GM21717 (cell line): Measurements from ENCODE around the gene RIMBP2.
"Not testable (repeated sequence)": the region's sequence is repeated elsewhere in the genome, so short reads cannot be mapped to it uniquely, and the experiment has no call there.

Source experiments
- ATAC-seq: cut with Tn5 transposase; IDR thresholded peaks from one replicate; pipeline ENCODE4 v1.9.1; 2021; ENCODE audit warnings: mild to moderate bottlenecking, moderate library complexity; ENCODE audit not compliant: unreplicated experiment

RIMBP2 gene

DNA sequence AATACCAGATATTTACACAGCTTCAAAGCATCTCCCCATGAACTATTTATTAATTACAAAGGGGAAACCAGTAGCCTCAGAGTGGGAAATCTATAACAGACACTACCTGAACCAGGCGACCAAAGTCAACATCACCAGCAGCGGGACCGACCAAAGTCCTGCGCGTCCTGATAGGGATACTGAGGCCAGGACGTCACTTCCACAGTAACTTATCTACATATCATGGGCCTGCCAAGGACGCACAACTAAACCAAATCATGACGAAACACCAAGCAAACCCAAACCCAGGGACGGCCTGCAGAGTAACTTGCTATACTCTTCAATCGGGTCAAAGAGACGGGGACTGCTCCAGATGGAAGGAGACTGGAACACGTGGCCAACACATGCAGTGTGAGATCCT lies 26.0 kb upstream of the RIMBP2 start:
- no peak for ATAC-seq

DNA sequence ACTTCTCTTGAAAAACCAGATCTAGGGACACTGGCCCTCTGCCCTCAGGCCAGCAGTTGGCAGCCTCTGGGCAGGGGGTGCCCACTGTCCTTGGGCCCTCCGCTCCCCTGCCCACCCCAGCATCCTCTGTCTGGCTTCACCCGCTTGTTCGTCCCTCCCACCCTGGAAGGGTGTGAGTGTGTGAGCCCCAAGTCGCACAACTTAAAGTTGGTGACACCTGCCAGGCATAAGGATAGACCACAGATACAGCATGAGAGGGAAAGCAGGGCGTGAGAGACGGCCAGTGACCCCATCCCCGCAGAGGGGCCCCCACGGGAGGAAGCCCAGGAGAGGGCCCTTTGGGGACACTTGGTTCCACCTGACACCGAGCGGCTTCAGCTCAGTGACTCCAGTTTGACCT lies 23.5 kb upstream of the RIMBP2 start:
- ATAC-seq, result no peak

DNA sequence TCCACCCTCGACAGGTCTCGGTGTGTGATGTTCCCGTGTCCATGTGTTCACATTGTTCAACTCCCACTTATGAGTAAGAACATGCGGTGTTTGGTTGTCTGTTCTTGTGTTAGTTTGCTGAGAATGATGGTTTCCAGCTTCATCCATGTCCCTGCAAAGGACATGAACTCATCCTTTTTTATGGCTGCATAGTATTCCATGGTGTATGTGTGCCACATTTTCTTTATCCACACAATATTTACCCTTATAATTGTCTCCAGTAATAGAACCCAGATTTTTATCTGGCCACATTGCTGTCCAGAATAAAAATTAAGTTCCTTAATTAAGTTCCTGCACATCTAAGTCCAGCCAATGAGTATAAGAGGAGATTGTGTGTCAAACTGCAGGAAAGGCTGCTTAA lies 22.3 kb upstream of the RIMBP2 start:
- ATAC-seq, result not testable (repeated sequence)

DNA sequence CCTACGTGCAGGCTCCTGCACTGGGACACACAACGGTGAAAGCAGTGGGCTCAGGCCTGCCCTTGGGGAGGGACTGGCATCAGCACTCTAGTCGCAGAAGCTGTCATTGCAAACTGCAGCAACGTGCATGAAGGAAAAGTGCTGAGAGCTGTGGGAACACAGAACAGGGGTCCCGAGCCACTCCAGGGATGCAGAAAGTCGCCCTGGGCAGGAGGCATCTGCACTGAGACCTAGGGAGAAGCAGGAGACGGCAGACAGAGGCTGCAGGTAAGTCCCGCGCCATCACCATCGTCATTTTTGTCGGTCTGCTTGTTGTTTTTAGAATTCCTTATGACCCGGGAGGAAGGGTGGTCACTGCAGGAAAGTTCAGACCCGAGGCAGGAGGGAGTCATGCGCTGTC lies 21.6 kb upstream of the RIMBP2 start:
- no peak for ATAC-seq

DNA sequence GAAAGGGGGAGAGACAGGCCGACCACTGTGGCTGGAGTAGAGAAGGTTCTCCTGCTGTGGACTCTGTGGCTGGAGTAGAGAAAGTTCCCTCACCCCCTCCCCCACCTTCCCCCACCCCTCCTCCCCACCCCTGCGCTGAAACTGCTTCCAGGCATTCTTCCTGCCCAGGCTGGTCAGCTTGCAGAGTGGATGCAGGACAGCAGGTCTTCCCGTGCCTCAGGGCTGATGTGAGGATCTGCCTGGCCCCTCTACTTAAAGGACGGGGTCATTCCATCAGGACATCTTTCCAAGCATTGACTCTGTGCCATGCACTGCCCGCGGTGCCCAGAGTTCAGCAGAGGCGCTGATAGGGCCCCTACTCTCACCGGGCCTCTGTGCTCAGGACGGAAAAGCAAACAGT lies 13.2 kb upstream of the RIMBP2 start:
- ATAC-seq, result no peak

DNA sequence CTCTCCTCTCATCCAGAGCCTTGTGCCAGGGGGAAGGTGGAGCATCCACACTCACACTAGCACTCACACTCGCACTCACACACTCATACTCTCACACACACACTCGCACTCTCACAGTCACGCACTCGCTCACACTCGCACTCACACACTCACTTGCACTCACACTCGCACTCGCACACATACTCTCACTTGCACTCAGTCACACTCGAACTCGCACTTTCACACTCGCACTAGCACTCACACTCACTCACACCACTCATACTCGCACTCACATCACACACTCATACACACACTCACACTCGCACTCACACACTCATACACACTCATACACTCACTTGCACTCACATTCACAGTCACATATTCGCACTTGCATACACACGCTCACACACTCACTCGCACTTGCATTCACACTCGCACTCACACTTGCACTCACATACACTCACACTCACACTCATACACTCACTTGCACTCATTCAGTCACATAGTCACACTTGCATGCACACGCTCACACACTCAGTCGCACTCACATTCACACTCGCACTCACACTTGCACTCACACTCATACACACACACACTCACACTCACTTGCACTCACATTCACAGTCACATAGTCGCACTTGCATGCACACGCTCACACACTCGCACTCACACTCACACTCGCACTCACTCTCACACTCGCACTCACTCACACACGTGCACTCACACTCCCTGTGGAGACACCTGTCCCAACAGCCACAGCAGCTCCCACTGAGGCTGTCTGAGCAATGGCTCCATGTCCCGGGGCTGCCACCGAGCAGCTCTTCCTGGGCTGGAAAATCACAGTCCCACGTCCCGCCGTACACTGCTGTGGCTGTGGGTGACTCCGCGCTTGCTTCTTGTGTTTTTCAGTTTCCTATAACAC lies 12.3 kb upstream of the RIMBP2 start:
- no peak for ATAC-seq

DNA sequence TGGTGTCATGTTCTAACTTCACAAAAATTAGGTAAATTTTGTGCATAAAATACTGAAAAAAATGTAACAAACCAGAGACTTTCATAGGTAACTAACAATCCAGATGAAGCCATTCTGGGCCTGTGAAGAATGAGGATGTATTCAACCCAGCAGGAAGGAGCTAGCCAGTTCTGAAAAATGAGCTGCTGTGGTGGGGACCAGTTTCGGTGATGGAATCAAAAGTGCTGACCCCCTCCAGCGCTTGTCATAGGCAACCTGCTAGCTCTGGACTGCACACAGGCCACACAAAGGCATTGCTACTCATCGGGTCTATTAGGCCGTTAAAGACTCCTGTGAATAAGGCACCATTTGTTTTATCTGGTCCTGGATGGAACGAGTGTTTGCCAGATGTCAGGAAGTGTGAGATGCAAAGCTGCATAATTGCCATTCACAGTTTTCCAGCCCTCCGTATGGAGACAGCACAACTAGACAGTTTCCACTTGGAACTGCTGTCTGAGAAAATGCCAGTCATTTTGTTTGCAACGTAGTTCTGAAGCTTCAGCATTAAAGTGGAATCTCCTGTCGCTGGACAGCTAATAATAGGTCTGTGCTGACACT lies 3.3 kb upstream of the RIMBP2 start:
- ATAC-seq, result no peak

DNA sequence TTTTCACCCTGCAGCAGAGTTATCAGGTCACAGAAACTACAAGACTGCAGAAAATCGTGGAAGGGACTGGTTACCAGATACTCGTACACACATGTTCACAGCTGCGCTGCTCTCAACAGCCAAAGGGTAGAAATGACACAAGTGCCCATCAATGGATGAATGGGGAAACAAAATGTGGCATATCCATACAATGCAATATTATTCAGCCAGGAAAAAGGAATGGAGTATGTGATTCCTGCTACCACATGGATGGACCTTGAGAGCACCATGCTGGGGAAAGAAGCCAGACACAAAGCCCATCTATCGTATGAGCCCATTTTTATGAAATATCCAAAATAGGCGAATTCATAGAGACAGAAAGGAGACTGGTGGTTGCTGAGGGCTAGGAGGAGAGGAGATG lies 1.7 kb upstream of the RIMBP2 start:
- ATAC-seq, result no peak

DNA sequence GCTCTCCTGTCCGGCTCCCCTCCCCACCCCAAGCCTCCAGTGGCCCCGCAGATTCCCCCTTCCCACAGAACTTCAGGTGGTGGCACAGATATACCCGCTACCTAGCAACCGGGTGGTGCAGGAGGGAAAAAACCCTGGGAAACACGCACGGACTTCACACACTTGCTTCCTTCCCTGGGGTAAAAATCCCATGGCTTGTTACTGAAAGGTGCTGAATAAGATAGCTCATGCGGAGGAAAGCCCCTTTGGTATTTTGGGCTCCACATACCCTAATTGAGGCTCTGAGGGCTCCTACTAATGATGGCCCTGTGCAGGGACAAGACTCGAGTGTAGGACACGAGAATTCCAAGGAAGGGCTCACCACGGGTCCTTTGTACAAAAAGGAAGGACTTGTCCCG lies 869 bp upstream of the RIMBP2 start:
- ATAC-seq, result no peak

DNA sequence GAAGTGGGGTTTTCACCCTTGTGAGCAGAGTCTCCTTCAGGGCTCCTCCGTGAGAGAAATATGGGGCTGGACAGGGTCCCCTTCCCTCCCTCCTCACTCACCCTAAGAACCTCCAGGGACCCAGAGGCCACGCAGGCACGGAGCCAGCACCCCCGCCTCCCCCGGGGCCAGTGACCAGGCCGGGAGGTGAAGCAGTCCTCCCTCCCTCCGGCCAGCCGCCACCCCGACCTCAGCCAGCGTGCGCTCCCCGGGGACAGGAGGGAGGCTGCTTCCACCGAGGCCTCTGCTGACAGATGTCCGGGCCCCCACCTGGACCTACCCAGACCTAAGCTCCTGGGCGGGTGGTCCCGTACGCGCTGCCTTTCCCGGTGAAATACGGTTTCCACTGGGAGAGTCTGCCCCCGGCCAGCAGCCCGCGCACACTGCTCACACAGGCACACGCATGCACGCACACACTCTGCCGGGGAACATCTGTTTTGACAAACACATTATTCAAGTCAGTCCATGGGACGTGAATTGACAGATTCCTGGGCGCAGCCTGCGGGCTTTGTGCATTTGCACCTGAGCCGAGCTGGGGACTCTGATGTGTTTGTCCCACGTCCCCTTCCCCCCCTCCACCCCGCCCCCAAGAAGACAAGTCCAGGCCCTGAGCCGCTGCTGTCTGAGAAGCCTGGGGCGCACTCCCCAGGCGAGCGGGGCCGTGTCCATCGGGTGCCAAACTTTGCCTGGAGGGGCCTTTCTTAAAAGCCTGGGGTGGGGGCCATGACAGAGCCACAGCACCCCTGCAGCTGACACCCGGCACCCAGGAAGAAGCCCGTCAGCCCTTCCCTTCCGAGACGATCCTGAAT lies 725 bp downstream of the RIMBP2 start:
- ATAC-seq, result no peak

DNA sequence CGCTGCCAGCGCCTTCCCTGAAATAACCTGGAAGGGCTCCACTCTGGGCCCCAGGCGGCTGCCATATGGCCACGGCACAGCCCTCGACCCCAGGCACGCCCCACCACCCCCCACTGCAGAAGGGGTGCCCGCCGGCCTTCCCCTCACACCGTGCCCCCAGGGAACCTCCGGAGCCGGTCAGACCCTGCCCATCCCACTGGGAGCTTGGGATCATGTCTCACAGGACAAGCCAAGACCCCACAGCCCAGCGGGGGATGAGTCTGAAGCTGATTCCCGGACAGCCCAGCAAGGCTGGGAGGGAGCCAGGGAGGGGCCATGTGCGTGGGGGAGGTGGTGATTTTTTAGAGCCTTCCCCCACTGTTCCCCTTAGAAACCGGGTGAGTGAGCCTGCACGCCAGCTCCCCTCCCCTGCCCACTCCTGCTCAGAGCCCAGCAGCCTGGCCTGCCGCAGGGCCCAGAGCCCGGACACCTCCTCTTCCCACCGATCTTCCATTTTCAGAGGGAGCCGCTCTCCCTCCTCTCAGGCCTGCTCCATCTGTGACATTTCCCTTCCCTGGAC lies 1.4 kb downstream of the RIMBP2 start:
- no peak for ATAC-seq

DNA sequence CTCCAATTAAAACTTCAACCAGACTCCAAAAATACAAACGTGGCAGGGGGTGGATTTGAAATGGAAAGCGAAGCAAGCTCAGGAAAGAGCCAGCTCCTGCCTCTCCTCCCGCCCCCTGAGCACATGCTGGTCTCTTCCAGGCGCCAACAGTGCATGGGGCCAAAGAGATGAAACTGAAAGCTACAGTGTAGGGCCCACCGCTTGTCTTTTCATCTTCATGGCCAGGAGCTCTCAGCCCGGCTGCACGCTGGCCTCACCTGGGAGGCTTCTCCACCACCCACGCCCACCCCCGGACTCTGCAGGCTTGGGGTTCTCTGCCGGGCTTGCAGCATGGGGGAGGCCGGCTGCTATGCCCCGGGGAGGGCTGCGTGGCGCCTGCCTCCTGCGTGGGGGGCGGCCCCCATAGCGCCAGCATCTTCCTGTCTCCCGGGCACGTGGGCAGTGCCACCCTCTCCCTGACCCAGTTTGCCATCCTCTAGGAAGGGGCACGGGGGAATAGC lies 2.0 kb downstream of the RIMBP2 start:
- ATAC-seq, result no peak

DNA sequence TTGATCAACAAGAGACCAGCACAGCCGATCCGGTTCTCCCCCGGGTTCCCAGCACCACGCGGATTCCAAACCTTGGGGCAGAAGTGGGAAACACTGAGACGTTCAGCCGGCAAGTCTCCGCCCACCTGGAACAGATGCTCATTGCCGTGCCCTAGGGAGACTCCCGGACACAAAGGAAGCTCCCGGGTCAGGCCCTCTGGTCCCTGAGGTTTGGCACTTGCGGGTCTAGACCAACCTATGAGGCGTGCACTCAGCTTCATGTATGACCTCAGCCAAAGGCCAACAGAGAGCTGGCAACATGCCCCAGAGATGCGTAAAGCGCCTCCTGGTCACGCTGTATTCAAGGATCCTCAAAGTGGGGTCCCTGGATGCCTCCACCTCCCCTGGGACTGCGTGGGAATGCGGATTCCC lies 2.5 kb downstream of the RIMBP2 start:
- no peak for ATAC-seq

DNA sequence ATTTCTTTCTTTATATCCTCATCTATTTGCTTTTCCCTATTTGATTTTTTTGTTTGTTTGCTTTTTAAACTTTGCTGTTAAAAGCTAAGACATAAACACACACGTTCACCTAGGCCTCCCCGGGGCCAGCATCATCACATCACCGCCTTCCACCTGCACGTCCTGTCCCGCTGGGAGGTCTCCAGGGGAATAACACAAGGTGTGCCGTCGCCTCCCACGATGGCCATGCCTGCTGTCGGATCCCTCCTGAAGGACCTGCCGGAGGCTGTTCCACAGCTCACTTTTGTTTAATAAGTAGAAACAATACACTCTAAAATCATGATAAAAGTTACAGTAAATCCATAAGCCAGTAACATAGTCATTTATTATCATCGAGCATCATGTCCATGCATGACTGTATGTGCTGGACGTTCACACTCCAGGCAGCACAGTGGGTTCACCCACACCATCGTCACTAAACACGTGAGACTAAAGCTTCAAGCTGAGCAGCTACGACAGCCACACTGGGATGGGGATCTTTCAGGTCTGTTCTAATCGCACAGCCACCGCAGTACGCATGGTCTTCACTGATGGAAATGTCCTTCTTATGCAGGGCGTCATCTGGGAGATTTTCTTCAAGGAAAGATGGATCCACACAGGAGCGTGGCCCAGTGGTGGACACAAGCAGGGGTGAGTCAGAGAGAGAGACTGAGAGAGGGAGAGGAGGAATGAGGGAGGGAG lies 3.6 kb downstream of the RIMBP2 start:
- ATAC-seq, result no peak

DNA sequence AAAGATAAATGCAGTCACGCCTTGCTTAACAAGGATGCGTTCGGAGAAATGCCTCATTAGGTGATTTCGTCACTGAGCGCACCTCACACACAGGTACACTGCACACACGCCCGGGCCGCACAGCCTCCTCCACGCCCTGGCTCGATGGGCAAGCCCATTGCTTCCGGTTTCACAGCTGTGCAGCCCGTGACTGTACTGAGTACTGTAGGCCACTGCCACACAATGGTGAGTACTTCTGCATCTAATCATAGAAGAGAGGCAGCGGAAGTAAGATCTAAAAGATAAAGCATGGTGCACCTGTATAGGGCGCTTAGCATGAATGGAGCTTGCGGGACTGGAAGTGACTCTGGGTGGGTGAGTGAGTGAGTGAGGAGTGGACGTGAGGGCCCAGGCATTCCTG lies 4.3 kb downstream of the RIMBP2 start:
- ATAC-seq, result no peak

DNA sequence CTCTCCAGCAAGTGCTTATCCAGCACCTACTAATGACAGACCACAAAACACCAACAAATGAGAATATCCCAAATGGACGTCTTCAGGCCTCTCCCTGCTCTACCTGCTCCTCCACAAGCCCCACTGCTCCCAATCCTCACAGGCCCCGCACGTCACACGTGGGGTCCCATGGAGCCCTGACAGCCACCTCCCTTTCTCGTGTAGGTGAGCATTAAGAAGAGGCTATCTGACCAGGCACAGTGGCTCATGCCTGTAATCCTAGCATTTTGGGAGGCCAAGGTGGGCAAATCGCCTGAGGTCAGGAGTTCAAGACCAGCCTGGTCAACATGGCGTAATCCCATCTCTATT lies 5.4 kb downstream of the RIMBP2 start:
- ATAC-seq, result no peak

DNA sequence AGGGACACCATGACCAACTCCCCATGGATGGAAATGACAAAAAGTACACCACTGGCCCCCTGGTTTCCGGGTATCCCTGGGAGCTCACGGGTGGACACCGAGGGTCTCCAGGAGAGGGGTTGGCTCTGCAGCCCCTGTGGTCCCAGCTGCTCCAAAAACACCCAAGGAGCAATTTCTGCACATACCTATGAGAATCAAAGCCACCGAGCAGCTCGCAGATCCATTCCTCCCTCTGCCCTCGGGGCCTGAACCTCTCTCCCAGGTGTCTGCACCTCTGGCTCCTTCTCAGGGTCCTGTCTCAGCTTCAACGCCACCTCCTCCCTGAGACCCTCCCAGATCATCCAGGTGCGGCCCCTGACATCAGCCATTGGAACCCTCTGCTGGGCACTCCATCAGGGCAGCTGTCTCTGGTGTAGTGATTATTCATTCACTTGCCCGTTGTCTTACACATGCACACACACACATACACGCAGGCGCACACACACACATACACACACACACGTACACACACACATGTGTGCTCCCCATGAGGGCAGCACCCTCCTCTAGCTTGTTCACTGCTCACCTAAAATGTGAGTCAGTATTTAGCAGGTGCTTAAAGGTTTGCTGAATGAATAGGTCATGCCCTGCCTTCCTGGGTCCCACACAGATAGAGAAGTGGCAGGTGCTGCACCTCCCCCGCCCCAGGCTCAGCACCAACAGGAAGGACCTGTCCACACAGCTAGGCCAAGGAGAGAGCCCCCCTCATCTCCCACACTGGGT lies 5.9 kb downstream of the RIMBP2 start:
- no peak for ATAC-seq

DNA sequence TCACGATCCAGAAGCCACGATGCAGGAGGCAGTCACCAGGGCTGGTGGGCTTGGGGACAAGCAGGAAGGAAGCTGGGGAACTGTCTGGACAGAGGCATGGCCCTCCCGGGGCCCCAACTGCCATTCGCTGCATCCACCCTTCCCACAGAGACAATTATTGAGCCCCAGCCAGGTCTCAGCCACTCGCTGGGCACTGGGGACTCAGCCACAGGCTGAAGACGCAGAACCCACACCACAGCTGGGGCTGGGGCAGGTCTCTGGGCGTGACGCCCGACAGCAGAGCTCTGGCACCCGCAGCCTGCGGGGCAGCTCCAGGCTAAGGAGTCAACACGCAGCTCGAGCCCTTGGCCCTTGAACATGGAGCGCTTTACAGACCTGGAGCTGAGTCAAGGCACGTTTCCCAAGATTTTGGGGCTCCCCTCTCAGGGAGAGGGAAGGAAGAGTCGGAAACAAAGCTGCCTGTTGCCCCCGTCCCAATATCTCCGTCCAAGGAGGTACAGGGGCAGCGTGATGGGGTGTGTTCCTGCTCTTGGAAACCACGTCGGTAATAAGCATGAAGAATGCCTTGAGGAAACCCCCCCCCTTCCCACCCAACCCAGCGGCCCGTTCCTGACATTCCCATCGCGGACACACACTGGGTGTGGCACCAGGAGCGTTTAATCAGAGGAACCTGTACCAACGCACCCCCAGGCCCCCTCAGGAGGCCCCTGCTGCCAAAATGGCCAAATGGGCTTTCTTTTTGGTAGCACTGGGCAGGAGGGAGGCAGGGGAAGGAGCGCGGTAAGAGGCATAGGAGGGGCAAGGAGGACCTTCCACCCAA lies 6.7 kb downstream of the RIMBP2 start:
- no peak for ATAC-seq

DNA sequence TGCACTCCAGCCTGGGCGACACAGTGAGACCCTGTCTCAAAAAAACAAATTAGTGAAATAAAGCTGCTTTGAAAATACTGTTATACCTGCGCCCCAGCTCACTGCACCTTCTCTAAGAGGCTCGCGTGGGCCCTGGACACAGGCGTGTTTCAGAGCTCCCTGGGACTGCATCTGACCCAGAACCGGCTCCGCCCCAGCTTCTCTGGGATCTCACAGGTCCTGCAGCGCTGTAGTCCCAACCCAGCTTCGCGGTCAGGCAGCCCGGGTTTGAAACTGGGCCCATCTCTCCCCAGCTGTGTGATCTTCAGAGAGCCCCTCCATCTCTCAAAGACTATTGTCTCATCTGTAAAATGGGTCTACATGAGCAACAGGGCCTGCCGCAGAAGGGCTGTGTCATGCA lies 7.5 kb downstream of the RIMBP2 start:
- no peak for ATAC-seq
